22Rv1 (cell line): ENCODE measurements around the gene SLC38A10.

Experiments used
- CTCF ChIP-seq: fragments of 450-650 bp; IDR thresholded peaks from 2 replicates; pipeline ENCODE4 v1.5.1; 2017; ENCODE audit warnings: mild to moderate bottlenecking
- ZFX ChIP-seq: fragments of 450-650 bp; IDR thresholded peaks from 2 replicates; pipeline ENCODE4 v1.6.1; 2017; ENCODE audit warnings: antibody characterized with exemption, borderline replicate concordance

GRCh38 chr17:81329927-81330883, 35.1 kb upstream of the SLC38A10 start:
- peak; percentile 46 for TF ChIP-seq CTCF
- TF ChIP-seq ZFX, result no peak
